ENCODE results near the gene HOXC10.
A peak's percentile ranks its signal among the peaks of the same experiment; 100 is the strongest.

The HOXC10 gene

DNA sequence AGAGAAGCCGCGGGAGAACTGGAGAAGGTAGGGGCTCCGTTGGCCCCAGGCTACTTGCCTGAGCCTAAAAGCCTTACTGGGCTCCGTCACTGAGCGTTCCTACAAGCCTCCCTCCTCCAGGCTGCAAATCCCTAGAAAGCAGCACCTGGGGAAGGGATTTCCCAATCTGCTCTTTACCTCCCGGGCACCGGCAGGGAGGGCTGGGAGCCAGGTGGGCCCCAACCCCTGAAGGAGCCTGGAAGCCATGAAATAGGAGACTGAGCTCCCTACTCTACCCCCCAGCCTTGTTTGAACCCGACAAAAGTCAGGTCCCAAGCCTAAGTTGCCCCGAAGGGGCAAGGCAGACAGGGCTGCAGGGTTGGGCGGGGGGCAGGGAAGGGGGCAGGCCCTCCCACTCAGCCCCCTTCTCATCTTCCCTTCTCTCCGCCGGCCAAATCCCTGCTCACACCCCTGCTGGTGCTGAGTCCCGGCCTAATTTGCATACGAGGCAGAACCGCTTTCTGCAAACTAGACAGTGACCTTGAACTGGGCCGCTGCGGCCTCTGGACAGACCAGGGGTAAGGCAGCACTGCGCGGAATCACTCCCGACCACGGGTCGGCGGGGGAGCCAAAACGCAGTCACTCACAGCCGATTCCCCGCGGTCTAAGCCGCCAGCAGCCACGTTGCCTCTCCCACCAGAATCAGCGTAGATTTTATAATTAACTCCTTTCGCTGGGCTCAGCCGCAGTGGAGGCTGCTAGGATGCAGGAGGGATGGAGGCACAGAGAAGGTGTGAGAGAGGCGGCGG, 34.0 kb upstream of the HOXC10 start:
- no peak for DNase-seq

DNA sequence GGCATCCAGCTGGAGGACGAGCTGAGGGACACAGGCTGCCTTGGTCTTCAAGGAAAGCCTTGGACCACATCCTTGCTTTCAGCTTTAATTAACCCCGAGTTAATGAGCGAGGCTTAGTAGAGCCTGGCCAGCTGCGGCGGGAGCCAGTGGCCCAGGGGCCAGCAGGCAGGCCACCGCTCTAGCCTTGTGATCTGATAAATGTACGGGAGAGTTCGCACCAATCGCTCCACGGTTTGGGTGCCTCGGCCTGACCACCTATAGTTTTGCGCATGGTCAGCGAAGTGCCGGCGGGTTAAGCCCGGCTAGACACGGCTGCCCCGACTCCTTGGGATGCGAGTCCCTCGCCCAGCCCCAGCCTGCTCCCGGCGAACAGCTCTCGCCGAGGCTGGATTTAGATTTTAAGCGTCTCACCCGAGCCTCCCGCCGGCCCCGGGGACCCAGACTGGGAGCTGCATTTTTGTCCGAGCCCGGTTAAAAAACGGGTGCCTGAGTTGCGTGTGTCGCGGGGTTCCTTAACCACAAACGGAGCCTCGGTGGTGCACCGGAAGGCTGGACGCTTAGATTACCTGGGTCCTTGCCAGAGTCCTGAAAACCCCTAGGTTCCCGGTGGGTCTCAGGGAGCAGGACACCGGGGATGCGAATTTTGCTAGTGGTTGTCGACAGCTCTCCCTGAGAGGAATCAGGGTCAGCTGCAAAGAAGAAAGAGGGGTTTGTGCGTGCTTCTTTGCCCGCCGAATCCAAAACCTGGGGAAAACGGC, 33.2 kb upstream of the HOXC10 start:
- DNase-seq, result no peak

DNA sequence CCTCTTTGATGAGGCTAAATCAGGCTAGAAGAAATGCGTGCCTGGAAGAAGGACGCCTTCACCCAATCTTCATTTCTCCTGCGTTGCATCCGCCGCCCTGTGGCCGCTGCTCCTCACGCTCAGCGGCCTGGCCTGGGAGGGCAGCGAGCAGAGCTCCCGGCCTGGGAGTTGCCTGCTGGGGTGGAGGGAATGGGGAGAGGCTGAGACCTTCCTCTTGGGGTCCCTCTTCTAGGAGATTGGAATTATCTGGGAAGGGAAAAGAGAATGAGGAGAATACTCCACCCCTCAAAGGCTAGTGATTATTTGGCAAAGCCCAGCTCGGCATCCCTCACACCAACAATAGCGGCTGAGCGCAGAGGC, 32.6 kb upstream of the HOXC10 start:
- DNase-seq, result no peak

DNA sequence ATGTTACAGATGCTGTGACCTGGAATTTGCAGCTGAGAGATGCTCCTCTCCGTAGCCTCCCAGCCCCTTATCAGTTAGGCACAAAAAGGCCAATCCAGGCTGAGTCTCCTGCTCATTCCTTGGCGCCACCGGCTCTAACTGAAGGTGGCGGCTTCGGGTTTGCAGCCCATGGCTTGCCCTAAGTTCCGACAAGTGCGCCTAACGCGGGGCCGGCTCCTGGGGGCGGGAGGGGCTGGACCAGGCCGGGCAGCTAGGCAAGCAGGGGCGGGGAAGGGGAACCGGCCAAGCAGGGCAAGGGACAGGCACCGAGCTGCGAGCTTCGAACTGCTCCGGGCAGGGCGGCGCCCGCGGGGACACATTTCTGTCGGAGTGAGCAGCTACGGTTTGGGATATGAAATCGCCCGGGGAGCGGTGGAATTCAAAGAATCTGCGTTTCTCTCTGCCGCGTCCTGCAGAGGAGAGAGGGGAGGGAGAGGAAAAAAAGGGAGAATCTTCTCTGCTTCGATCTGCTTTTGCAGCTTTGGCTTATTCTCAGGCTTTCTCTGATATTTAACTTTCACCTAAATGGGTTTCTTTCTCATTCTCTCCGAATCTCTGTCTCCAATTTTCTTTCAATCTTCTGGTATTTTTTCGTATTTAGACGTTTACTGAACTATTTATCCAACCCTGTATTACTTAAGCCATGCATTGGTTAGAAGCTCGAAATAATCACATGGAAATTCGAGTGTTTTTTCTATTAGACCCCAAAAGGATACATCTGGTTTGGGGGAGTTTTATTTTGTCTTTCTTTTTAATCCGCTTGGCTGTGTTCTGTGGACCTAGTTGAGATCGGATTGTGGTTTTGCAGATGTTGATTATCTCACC, 31.8 kb upstream of the HOXC10 start:
- DNase-seq, result no peak

DNA sequence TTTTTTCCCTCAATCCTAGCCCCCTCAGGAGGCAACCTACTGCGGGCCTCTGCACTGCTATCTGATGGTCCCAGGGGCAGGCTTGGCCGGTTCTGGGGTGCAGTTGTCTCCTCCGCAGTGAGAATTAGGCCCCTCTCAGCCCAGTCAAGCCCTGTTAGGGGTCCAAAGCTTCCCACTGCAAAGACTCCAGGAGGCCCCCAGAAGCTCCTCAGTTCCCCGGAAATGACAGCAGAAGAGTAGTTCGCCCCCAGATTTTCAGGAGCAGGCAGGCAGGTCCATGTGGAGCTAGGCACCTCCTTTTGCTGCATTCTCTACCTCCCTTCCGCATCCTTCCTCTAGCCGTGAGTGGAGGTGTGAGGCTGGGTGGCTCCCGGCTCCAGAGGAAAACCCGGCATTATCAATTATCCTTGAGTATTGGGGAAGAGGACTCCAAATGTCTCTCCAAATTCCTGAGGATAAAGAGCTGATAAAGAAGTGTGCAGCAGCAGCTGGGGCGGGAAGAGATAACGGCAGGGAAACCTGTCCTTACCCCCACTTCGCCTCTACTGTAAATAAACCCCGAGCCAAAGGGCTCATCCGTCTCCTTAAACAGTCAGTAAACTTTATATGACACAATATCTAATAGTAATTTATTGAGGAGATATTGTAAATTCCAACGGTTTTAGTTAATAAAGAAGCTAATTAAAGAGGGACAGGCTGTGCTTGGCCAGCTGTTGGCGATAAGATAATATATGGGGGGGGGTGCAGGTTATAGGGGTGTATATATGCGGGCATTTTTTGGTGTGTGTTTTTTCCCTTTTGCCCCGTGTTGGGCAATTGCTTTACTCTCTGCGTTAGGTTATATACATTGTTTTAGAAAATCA, 30.9 kb upstream of the HOXC10 start:
- no peak for DNase-seq

DNA sequence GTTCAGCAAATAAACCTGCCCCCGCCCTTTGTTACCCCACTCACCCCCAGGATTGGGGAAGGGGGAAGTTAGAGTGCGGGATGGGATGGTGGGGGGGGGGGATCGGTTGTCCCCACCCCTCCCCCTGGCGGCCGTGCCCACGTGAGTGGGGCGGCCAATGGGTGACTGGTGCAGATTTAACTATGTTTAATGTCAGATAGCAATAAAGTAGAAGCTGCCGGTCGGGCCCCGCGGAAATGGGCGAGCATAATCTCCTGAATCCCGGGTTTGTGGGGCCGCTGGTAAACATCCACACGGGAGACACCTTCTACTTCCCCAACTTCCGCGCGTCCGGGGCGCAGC, 30.3 kb upstream of the HOXC10 start, which contains the start of gene HOXC12:
Gene HOXC12, plus strand, starts transcription at position 210 of the 342 bp plus-strand sequence. Its CDS starts 27 bp downstream, at position 237.
- no peak for DNase-seq

DNA sequence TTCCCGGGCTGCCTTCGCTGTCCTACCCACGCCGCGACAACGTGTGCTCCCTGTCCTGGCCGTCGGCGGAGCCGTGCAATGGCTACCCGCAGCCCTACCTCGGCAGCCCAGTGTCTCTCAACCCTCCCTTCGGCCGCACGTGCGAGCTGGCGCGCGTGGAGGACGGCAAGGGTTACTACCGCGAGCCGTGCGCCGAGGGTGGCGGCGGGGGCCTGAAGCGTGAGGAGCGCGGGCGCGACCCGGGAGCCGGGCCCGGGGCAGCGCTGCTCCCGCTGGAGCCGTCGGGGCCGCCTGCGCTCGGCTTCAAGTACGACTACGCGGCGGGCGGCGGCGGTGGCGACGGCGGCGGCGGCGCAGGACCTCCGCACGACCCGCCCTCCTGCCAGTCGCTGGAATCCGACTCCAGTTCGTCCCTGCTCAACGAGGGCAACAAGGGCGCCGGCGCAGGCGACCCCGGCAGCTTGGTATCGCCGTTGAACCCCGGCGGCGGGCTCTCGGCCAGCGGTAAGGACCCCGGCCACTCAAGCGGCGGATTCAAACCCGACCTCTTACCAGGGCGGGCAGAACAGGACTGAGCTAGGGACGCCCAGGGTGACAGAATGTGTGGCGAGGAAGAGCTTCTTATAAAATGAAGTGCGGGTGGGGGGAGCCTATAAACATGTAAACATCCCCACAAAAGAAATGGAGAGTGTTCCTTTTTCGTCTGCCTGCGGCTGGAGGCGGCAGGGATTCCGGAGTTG, 29.7 kb upstream of the HOXC10 start:
- DNase-seq, result no peak

DNA sequence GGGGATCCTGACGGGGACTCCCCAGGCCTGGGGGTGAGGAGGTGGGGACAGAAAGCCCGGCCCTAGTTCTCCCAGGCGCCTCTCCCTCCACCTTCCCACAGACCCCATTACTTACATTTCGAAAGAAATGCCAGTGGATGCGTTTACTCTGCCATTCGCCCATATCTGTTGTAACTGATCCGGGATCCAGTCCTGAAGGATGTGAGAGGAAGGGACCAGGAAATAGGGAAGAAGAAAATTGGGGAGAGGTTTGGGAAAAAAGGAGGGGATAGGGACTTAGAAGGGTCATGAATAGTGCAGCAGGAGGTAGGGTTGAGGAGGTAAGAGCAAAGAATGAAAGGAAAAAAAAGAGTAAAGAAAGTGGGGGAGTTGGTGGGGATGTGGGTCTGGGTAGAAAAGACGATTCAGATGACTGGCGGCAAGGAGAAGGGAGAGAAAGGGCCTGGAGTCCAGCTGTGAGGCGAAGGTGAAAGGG, 29.1 kb upstream of the HOXC10 start:
- DNase-seq, result no peak

DNA sequence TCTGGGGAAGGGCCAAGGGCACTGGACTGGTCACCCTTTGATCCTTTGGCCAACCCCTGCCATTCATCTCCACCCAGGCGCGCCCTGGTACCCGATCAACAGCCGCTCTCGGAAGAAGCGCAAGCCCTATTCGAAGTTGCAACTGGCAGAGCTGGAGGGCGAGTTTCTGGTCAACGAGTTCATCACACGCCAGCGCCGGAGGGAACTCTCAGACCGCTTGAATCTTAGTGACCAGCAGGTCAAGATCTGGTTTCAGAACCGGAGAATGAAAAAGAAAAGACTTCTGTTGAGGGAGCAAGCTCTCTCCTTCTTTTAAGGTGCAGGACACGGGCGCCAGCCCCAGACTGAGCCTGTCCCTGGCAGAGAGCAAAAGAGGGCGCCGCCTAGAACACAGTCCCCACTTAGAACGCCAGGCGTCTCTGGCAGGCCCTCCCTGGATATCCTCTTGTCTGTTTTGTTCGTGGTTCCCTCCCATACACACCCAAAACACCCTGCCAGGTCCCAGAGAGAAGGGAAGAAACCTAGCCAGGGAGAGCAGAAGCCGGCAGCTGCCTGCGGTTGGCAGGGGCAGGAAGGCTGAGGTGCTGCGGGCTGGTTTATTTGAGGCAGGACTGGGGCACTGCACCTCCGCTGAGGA, 28.6 kb upstream of the HOXC10 start:
- DNase-seq, result no peak

DNA sequence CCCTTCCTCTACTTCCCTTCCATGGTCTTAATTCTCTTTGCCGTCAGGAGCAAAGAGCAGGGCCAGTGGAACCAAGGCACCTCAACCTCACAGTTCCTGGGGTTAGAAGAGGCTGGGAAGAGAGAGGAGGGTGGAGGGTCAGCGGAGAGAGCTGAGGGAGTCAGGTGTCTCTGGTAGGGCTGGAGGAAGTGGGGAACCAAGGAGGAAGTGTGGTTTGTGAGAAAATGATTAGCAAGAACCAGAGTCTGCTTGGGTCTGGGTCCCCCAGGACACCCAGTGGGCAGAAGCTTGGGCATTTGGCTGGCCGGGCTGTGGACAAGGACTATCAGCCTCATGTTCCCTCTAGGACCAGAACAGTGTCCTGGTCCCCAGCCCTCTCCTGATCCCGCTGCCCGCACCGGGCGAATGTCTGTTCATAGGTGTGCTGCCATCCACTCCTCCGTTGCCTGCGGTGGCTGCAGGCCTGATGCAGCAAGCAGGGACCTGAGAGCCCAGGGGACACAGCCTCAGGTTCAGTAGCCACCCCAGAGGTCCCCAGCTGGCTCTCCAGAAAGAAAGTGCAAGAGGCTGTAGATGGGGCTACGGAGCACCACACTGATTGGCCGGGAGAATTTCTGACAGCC, 27.9 kb upstream of the HOXC10 start:
- no peak for DNase-seq

DNA sequence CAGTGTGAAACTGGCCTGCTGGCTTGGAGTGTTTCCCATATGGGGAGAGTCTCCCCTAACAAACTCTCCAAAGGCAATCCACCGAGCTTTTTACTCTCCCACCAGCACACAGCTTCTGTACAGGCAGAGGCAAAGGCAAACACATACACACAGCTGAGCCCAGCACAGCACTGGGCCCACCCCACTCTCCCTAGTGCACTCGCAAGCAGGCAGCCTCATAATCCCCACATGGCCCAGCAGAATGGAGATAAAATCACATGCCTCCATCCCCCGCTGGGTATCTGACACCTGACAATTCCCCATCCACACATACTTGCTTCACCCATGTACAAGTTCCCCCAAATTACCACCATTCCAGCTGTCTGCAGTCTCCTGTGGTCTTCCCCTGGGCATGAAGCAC, 26.8 kb upstream of the HOXC10 start:
- DNase-seq, result no peak

DNA sequence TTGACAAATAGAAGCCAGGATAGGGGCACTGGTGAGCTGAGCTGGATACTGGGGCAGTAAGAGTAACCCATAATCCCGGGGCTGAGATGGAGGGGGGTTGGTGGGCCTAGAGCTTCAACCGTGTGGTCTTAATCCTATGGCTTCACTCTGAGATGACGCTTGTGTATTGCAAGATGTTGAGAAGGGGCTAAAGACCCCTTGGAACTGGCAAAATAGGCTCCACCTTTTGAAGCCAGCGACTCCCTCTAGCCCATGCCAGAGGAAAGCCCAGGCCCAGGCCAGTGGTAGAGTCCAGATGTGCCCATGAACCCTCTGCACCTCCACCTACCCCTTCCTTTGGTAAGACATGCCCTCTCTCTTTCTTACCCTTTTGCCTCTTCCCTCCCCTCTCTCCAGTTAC, 25.6 kb upstream of the HOXC10 start:
- DNase-seq, result no peak

DNA sequence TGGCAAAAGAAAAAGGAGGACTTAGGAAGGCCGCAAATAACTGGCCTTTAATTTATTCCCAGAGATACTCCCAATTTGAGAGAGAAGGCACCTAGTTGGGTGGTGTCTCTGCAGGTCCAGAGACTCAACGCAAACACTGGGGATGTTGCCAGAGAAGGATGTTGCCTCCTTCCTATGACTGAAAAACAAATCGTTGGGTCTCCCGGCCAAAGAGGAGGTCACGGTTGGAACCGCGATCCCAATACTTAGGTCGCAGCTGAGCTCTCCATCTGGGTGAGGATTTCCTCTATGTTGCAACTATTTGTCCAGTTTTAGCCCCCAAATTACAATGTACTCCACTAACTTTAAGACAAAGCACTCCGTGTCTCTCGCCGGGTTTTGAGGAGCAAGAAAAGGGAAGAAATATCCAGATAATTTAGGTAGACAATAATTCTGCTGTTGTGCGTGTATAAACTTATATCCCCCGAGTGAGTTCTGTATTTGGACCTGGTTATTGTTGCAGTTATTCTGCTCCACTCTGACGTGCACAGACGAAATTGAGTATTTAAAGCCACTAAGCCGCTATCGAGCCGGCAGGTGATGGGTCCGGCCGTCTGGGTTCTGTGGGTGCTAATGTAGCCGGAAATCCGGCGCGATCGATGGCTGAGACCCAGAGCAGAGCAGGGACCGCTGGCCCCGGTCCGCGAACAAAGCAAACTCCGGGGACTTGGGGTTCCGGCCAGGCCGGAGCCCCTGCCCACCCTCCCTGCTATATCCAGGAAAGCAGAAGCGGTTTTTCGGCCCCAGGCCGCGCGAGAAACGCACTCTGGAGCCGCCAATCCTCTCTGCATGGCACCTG, 24.5 kb upstream of the HOXC10 start:
- no peak for DNase-seq

DNA sequence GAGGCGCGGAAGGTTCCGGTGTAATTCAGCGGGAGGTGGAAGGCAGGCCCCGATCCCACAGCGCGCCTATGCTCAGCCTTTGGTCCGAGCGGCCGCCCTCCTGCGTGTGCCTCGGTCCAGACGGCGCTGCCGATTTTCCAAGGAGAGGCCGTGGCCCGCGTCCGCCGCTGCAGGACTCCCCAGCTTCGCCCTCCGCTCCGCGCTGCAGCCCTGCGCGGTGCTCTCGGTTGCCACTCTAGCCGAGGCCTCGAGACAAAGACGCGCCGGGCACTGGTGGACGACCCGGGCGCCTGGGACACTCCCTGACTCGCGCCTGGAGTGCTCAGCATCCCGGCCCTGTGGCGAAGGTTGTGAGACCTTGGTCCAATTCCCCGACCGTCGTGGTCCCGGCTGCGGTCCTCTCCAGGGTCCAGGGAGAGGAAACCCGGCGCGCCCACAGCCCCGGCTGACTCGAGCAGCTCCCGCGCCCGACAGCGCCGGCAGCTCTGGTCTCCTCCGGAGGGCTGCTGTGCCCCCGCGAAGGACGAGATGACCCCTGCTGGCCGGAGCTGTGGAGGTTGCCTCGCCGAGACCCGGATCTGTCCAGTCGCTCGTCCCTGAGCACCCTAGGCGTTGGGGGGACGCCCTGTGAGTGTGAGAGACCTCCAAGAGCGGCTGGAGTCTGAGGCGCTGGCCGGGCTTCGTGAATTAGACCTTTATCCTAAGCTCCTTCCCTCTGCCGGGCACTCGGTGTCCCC, 23.8 kb upstream of the HOXC10 start:
- DNase-seq, result no peak

DNA sequence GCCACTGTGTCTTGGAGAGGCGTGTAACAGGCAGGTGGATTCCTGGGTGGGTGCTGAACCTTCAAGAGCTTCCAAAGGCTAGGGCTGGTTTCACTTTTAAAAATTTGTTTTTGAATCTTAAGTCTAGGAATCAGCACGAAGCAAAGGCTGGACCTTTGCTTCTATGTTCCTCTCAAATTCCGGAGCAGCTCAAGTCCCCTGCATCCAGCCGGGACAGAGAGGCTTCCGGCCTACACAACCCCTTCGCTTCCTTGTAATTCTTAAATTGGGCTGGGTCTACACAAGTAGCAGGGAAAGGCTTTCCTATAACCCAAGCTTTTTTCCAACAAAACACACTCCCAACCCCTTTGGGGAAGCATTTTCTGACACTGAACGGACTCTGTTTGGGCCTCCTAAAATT, 21.9 kb upstream of the HOXC10 start:
- no peak for DNase-seq

DNA sequence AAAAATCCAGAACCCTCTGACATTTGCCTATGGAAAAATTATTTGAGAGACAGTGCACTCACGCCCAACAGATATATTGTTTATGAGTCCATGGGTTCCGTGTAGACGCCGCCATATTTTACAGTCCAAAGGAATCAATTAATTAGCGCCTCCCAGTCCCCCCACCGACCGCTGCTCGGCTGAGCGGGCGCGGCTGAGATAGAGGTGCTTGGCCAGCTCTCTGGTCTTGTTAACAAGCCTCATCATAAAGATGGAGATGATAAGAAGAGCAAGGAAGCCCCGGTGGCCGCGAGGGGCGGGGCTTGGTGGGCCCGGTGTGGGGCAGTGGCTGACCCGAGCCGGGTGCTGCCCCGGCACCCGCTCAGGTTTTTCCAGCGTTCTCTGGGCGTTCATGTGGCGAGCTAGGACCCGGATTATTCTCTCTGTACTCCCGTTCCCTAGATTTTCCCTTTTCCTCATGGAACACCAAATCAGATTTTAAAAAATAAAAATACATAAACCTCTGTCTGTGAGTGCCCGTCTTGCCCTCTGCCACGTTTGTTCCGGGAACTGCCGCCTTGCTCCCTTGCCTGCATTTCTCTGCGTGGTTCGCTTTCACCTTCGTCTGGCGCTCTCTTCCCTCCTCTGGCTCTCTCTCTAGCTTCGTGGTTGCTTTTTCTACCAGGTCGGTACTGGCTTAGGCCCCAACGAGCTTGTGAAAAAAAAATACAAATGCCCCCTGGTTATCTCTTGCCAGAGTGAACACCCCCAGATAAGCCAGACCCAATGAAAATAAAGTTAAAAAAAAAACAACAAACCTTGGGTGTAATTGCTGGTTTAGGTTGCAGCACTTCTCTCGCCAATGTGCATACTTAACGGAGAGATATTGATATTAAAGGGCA, 21.3 kb upstream of the HOXC10 start:
- DNase-seq, result no peak

DNA sequence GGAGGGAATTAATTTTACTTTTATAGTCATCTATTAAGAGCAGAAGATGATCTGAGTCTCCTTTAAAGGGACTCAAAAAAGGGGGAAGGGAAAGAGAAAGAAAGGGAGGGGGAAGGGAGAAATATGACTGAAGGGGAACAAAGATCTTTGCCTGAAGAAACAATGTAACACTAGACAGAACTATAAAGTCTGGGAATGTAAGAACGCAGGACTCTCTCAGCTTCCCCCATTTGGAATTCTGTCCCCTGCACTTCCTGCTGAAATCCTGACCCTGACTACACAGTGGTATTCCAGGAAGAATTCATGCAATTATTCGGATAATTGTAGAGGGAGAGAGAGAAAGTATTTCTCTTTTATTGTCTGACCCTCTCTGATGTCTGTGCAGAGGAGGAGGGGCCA, 20.6 kb upstream of the HOXC10 start:
- peak; percentile 17 for DNase-seq
